ENCODE data around the gene TRIM56.

- TF ChIP-seq TAF1 (IDR thresholded peaks at IDR 0.05; ENCODE audit: borderline replicate concordance, insufficient read depth, low read length) (no peak), POLR2AphosphoS5 (IDR thresholded peaks at IDR 0.05; ENCODE audit: low read depth, low read length) (no peak), REST (IDR thresholded peaks at IDR 0.05; ENCODE audit: insufficient read depth in 1 of 2, low read depth in 2 of 2, low read length in 2 of 2) (no peak)
Observed at GRCh38 chr7:101081432-101081831, 3.8 kb upstream of the TRIM56 start.

Data from PFSK-1 (cell line).